Neural progenitor cell (in vitro differentiated cells): ENCODE measurements around the gene LRRC49. TPM values are rescaled to one million over a fixed set of nuclear protein-coding genes. Genes with fewer than 3 reads are reported as not detected.

Source experiments
- DNase-seq: peaks from one replicate; pipeline ENCODE4 v3.0.0-alpha.2; 2016; ENCODE audit warnings: low spot score
- H2AFZ ChIP-seq: fragments of 200-600 bp; sonication (generic); replicated peaks from 2 replicates; pipeline ENCODE4 v1.6.1; 2016; ENCODE audit warnings: antibody characterized with exemption
- H3F3A ChIP-seq: fragments of 200-600 bp; sonication (generic); 2 replicates; pipeline ENCODE4 v1.6.1; 2016; ENCODE audit warnings: antibody characterized with exemption, low read depth
- H3K27ac ChIP-seq: fragments of 200-600 bp; sonication (generic); 2 replicates; pipeline ENCODE4 v1.5.1; 2016; ENCODE audit warnings: mild to moderate bottlenecking
- H3K27me3 ChIP-seq: fragments of 200-600 bp; sonication (generic); 2 replicates; pipeline ENCODE4 v1.6.1; 2016; ENCODE audit warnings: mild to moderate bottlenecking, moderate library complexity
- H3K36me3 ChIP-seq: fragments of 200-600 bp; sonication (generic); 2 replicates; pipeline ENCODE4 v1.5.1; 2016
- H3K4me1 ChIP-seq: fragments of 200-600 bp; sonication (generic); 2 replicates; pipeline ENCODE4 v1.6.1; 2016; ENCODE audit warnings: mixed run types
- H3K4me2 ChIP-seq: fragments of 200-600 bp; sonication (generic); 2 replicates; pipeline ENCODE4 v1.6.1; 2016
- H3K4me3 ChIP-seq: fragments of 200-600 bp; sonication (generic); 2 replicates; pipeline ENCODE4 v1.5.1; 2016
- H3K79me2 ChIP-seq: fragments of 200-600 bp; sonication (generic); 2 replicates; pipeline ENCODE4 v1.6.1; 2016; ENCODE audit warnings: low read depth
- H3K9ac ChIP-seq: fragments of 200-600 bp; sonication (generic); 2 replicates; pipeline ENCODE4 v1.6.1; 2016
- H3K9me3 ChIP-seq: fragments of 200-600 bp; sonication (generic); 2 replicates; pipeline ENCODE4 v1.5.1; 2016; ENCODE audit warnings: low read depth
- H4K20me1 ChIP-seq: fragments of 200-600 bp; sonication (generic); 2 replicates; pipeline ENCODE4 v1.6.1; 2016; ENCODE audit warnings: low read depth
- H3K27ac Mint-ChIP-seq: 3 replicates; pipeline ENCODE4 v1.8.0; 2021; ENCODE audit warnings: mixed read lengths
- H3K27me3 Mint-ChIP-seq: 2 replicates; pipeline ENCODE4 v1.8.0; 2022; ENCODE audit warnings: low read depth, mild to moderate bottlenecking, inconsistent platforms, moderate library complexity, mixed read lengths; ENCODE audit not compliant: insufficient read depth
- H3K36me3 Mint-ChIP-seq: 3 replicates; pipeline ENCODE4 v1.8.0; 2021; ENCODE audit warnings: mixed read lengths
- H3K4me1 Mint-ChIP-seq: 3 replicates; pipeline ENCODE4 v1.8.0; 2021; ENCODE audit warnings: mixed read lengths
- H3K4me3 Mint-ChIP-seq: 3 replicates; pipeline ENCODE4 v1.8.0; 2021; ENCODE audit warnings: mild to moderate bottlenecking, moderate library complexity, mixed read lengths
- H3K9me3 Mint-ChIP-seq: 3 replicates; pipeline ENCODE4 v1.8.0; 2020; ENCODE audit warnings: mixed read lengths
- EZH2 ChIP-seq: fragments of 200-600 bp; sonication (generic); IDR thresholded peaks from 2 replicates; pipeline ENCODE4 v1.6.1; 2017; ENCODE audit warnings: antibody characterized with exemption, mild to moderate bottlenecking, moderate library complexity
- EZH2phosphoT487 ChIP-seq: fragments of 200-600 bp; sonication (generic); IDR thresholded peaks from 2 replicates; pipeline ENCODE4 v1.6.1; 2017; ENCODE audit warnings: antibody characterized with exemption
- total RNA-seq: library from RNA; depleted of rRNA; stranded (reverse); fragments of >200 nt; gene quantifications from 2 replicates; pipeline ENCODE4 v1.2.3, GENCODE V29; 2015; ENCODE audit warnings: low replicate concordance
- TF ChIP-seq, protein P1 (sequence below): fragments of 200-600 bp; sonication (generic); IDR thresholded peaks from 2 replicates; pipeline ENCODE4 v1.5.1; 2017; ENCODE audit warnings: antibody characterized with exemption, mild to moderate bottlenecking

LRRC49 gene
- total RNA-seq, 1 donor from 2014 or later = 62.4 TPM

DNA sequence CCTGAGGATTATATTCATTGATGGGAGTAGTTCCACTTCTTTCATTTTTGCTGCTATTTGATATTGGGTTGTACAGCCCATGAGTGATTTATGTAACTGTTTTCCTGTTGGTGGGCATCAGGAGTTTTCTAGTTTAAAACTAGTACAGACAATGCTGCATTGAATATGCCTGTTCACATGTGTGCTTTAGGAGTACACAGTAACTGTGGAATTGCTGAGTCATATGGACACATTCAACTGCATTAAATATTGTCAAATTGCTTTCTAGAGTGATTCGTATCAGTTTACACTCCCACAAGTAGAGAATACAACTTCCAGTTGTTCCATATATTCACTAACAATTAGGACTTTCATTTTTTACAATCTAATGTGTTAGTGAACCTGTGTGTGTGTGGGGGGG is 162.8 kb downstream of the LRRC49 start:
- H3K4me3 Mint-ChIP-seq = no peak overlapping the region
- H3K27ac ChIP-seq = no peak overlapping the region

DNA sequence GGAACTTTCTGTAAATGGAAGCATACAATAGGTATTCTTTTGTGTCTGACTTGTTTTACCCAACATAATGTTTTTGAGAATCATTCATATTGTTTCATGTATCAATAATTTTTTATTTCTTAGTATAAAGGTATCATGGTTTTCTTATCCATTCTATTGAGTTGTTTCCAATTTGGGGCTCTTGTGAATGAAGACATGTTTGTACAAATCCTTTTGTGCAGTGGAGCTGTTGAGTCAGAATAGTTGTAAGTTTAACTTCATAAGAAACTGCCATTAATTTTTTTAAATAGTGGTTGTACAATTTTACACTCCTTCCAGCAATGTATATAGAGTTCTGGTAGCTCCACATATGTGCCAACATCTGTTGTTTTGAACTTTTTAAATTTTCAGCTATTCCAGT is 163.5 kb downstream of the LRRC49 start:
- Mint-ChIP-seq H3K4me3 (no peak overlapping the region), H3K27ac (no peak overlapping the region), H3K36me3 (peaks cover 7% of the 10 kb centered on the region), H3K4me1 (peaks cover 3% of the 10 kb centered on the region), H3K27me3 (no peaks in the 10 kb centered on the region), H3K9me3 (no peaks in the 10 kb centered on the region)
- no peak overlapping the region for H3K4me2 ChIP-seq
- H3K4me3 ChIP-seq = no peak overlapping the region
- no peaks in the 10 kb centered on the region for H3K36me3 ChIP-seq
- no peak overlapping the region for H2AFZ ChIP-seq
- no peaks in the 10 kb centered on the region for H4K20me1 ChIP-seq
- TF ChIP-seq, protein P1, sequence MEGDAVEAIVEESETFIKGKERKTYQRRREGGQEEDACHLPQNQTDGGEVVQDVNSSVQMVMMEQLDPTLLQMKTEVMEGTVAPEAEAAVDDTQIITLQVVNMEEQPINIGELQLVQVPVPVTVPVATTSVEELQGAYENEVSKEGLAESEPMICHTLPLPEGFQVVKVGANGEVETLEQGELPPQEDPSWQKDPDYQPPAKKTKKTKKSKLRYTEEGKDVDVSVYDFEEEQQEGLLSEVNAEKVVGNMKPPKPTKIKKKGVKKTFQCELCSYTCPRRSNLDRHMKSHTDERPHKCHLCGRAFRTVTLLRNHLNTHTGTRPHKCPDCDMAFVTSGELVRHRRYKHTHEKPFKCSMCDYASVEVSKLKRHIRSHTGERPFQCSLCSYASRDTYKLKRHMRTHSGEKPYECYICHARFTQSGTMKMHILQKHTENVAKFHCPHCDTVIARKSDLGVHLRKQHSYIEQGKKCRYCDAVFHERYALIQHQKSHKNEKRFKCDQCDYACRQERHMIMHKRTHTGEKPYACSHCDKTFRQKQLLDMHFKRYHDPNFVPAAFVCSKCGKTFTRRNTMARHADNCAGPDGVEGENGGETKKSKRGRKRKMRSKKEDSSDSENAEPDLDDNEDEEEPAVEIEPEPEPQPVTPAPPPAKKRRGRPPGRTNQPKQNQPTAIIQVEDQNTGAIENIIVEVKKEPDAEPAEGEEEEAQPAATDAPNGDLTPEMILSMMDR = no peak
- TF ChIP-seq EZH2phosphoT487 = no peak
- DNase-seq = no peak
- H3F3A ChIP-seq = no peaks in the 10 kb centered on the region
- no peaks in the 10 kb centered on the region for H3K79me2 ChIP-seq
- no peaks in the 10 kb centered on the region for H3K9me3 ChIP-seq
- no peaks in the 10 kb centered on the region for H3K27me3 ChIP-seq
- no peaks in the 10 kb centered on the region for H3K4me1 ChIP-seq
- no peak overlapping the region for H3K27ac ChIP-seq
- H3K9ac ChIP-seq = no peak overlapping the region

More for the DNA sequence above, 162.8 kb downstream of the LRRC49 start:
- H3K9me3 Mint-ChIP-seq = no peaks in the 10 kb centered on the region
- Histone ChIP-seq H3K4me1 (no peaks in the 10 kb centered on the region), H3K36me3 (no peaks in the 10 kb centered on the region), H3K27me3 (no peaks in the 10 kb centered on the region), H3K79me2 (no peaks in the 10 kb centered on the region), H3K9me3 (no peaks in the 10 kb centered on the region), H3K4me3 (no peak overlapping the region), H2AFZ (no peak overlapping the region), H4K20me1 (no peaks in the 10 kb centered on the region), H3F3A (no peaks in the 10 kb centered on the region), H3K9ac (no peak overlapping the region), H3K4me2 (no peak overlapping the region)
- H3K4me1 Mint-ChIP-seq = peaks cover 3% of the 10 kb centered on the region
- H3K27ac Mint-ChIP-seq = no peak overlapping the region
- peaks cover 9% of the 10 kb centered on the region for H3K36me3 Mint-ChIP-seq
- no peak for TF ChIP-seq EZH2phosphoT487
- no peak for TF ChIP-seq EZH2
- TF ChIP-seq, protein P1 = no peak
- DNase-seq = no peak
- H3K27me3 Mint-ChIP-seq = no peaks in the 10 kb centered on the region

DNA sequence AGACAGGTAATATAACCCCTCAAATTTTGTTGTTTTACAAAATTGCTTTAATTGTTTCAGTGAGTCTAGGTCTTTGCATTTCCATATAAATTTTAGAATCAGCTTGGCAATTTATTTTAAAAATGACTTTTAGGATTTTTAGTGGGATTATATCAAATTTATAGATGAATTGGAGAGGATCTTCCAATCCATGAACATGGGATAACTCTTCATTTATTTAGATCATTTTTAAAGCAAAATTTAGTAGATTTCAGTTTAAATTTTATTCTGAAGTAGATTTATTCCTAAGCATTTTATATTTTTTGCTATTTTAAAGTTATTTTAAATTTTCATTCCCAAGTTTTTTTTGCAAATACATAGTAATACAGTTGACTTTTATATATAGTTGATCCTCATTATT is 164.5 kb downstream of the LRRC49 start:
- H3K4me1 ChIP-seq = no peaks in the 10 kb centered on the region
- Mint-ChIP-seq H3K27ac (no peak overlapping the region), H3K36me3 (peaks cover 5% of the 10 kb centered on the region), H3K4me3 (no peak overlapping the region), H3K27me3 (no peaks in the 10 kb centered on the region), H3K9me3 (peaks cover 2% of the 10 kb centered on the region), H3K4me1 (peaks cover 3% of the 10 kb centered on the region)
- no peak overlapping the region for H3K4me3 ChIP-seq
- no peaks in the 10 kb centered on the region for H4K20me1 ChIP-seq
- no peak for DNase-seq
- no peaks in the 10 kb centered on the region for H3K36me3 ChIP-seq
- H3K27me3 ChIP-seq = no peaks in the 10 kb centered on the region
- no peak overlapping the region for H3K4me2 ChIP-seq
- H3K9me3 ChIP-seq = no peaks in the 10 kb centered on the region
- no peak overlapping the region for H3K9ac ChIP-seq
- H3K27ac ChIP-seq = no peak overlapping the region
- no peak overlapping the region for H2AFZ ChIP-seq
- TF ChIP-seq EZH2phosphoT487 = no peak
- TF ChIP-seq, protein P1 = no peak
- no peak for TF ChIP-seq EZH2
- no peaks in the 10 kb centered on the region for H3K79me2 ChIP-seq
- no peaks in the 10 kb centered on the region for H3F3A ChIP-seq

DNA sequence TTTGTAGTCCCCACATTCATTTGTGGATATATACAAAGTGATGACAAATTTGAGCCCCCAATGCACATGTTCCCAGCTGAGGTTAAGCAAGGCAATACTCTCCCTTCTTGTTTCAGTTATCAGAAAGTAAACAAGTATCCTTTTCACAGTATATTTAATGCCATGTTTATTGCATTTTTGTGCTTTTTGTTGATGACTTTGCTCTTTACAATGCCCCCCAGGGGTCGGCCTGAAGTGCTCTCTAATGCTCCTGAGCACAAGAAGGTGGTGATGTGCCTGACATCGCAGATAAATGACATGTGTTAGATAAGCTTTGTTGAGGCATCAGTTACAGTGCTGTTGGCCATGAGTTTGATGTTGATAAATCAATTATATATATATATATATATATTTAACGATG is 165.0 kb downstream of the LRRC49 start:
- H4K20me1 ChIP-seq = no peaks in the 10 kb centered on the region
- no peak overlapping the region for H3K9ac ChIP-seq
- H3K27ac ChIP-seq = no peak overlapping the region
- no peaks in the 10 kb centered on the region for H3F3A ChIP-seq
- H3K27me3 ChIP-seq = no peaks in the 10 kb centered on the region
- H3K4me1 Mint-ChIP-seq = peaks cover 3% of the 10 kb centered on the region
- H3K79me2 ChIP-seq = no peaks in the 10 kb centered on the region
- H3K9me3 ChIP-seq = no peaks in the 10 kb centered on the region
- TF ChIP-seq EZH2 (no peak), EZH2phosphoT487 (no peak)
- TF ChIP-seq, protein P1 = no peak
- no peak overlapping the region for H3K27ac Mint-ChIP-seq
- DNase-seq = no peak
- H3K4me3 ChIP-seq = no peak overlapping the region
- H3K4me1 ChIP-seq = no peaks in the 10 kb centered on the region
- no peak overlapping the region for H3K4me3 Mint-ChIP-seq
- H3K36me3 ChIP-seq = no peaks in the 10 kb centered on the region
- no peak overlapping the region for H2AFZ ChIP-seq
- H3K9me3 Mint-ChIP-seq = peaks cover 2% of the 10 kb centered on the region
- peaks cover 2% of the 10 kb centered on the region for H3K36me3 Mint-ChIP-seq
- no peak overlapping the region for H3K4me2 ChIP-seq
- H3K27me3 Mint-ChIP-seq = no peaks in the 10 kb centered on the region
